HG03469 (cell line): ENCODE measurements around the gene ARL15.

Source experiments
- ATAC-seq: cut with Tn5 transposase; IDR thresholded peaks from one replicate; pipeline ENCODE4 v1.9.1; 2021; ENCODE audit warnings: mild to moderate bottlenecking, moderate library complexity, moderate number of reproducible peaks; ENCODE audit not compliant: unreplicated experiment

The ARL15 gene

DNA sequence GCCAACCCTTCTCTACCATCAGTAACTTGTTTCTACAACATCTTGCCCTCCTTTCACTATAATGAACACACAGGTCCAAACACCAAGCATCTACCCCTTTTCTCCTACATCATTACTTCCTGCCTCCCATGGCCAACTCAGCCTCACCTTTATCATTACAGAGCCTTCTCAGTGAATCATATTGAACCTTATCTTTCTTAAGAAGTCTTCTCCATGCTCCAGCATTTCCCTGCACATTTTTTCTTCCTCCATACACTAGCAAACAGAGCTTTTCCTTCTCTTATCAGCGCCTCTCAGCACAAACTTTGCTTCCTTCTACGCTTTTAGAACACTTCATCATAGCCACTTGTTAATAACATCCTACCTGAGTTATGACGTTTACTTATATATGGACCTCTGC is 148.2 kb downstream of the ARL15 start:
- no peak for ATAC-seq

DNA sequence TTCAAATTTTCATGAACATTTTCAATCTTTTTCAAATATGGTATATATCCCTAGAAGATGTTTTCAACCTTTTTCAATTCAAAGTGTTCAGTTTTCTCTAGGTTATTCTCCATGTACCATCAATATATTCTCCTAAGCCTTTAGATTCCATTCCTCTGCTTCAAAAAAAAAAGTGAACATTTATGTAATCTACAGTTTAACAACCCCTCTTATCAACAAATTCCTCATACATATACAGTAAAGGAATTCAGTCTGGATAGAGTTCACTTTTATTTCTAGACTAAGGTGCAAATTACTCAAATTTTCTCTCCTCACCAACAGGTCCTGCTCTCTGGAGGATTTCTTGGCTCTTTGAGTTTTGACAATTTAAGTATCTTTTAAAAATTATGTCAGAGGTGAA is 150.0 kb downstream of the ARL15 start:
- ATAC-seq = no peak

DNA sequence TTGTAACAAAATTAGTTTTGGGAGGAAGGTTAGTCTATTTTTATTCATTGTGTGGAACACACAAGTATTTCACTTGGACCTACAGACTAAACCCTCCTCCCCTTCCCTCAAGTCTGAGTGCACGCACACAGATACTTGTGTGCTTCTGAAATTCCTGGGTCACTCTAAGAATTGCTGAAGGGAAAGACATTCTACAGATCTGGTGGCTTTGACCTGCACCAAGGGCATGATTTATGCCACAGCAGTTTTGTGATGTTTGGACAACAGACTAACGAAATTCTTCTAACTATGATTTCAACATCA is 150.5 kb downstream of the ARL15 start:
- no peak for ATAC-seq

DNA sequence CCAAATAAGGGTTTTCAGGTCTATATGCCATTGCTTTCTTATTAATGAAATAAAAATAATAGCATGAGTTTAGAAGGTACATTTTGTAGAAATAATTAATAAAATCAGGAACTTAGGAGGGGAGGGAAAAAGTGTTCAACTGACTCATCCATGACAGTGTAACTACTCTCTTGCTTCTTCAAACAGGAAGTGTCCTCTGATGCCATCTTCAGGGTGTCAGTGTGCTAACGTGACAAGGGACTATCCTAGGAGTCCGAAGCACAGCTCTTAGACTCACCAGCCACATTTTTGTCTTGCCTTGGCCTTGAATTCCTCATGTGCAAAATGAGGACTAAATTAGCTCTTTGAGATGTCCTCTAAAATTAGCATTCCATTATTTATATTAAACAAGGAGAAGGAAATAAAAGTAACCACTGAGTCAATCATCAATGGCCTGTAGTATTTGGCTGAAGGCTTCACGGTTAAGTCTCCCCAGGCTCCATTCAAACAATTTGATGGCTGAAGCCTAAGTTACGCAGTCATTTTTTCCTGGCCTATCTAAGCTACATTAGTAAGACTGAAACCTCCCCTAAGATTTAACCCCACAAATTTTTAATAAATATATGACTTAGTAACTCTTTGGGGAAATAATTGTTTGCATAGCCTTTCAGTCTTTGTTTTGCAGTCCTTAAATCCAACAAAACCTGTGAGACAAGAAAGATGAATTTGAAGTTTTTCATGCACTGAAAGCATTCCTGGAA is 151.1 kb downstream of the ARL15 start:
- no peak for ATAC-seq

DNA sequence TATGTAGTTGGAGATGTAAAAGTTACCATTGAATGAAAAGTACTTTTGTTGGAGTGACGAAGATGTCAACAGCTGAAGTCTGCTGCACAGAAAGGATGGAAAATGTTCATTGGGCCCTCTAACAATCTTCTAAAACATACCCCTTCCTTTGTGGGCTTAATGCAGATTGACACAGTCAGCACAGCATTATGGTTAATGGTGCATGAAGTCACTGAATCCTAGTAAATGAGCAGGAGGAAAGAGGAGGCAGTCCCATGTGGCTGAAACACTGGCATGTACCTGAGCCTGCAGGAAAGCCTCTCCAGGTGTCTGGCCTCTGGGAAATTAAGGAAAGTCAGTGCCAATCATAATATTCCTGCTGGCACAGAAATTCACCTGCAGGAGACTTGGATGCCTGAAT is 153.8 kb downstream of the ARL15 start:
- ATAC-seq = no peak

DNA sequence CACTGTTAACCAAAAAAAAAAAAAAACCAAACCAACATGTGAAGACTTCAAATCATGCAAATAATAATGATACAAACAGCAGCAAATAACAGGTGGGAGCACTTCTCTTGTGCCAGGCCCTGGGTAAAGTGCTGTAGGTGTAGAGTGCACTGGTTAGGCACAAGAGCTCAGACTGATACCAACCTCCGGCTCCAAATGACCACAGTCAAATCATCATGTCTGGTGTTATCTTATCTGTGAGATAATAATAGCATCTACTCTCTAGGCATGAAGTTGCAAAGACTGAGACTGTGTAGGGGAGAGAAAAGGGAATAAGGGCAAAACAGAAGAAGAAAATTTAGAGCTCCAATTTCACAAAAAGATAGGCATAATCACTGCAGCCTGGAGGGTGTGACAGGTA is 159.5 kb downstream of the ARL15 start:
- ATAC-seq = no peak

DNA sequence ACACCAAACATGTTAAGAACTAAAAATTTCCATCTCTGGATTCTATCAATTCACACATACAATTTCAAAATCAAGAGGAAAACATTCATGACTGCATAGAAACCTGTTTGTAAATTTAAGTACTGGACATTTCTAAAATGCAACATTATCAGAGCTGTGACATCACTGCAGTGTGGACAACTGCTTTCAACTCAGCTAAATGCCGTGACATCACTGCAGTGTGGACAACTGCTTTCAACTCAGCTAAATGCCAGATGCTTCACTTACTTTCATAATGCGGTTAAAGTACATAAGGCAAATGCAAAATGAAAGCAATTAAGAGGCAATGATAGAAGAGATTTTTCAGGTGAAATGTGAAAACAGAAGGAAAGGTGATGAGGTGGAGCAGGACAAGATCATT is 161.5 kb downstream of the ARL15 start:
- ATAC-seq = no peak

DNA sequence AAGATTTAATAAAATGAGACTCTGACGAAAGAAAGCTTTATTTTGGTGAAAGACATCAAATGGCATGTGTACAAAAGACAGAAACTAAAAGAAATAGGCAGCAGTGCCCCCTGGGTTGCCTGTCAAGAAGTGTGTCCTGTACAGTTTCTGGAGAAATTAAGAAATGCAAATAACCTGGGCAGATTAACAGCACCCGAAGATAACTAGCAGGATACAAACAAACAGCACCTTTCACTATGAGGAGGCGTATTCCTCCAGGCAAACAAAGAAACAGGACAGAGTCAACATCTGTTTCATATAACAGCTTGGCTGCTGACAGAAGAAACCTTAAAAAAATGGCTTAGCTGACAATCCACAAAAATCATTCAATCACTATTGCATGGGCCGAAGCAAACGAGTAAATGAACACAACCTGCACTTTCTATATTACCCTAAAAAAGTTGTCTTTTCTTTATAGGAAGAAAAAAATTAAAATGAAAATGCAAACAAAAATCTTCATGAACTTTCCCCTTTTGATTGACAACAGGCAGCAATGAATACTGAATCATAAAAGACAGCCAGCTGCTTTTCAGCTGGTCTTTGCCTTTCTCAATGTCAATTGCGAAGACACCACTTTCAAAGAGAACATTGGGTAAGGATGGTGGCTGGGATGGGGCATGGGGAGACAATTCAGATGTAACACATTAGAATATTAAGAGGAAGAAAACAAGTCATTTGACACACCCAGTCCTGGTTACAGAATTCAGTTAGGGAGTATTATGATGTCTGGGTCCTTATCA is 162.1 kb downstream of the ARL15 start:
- ATAC-seq = no peak

DNA sequence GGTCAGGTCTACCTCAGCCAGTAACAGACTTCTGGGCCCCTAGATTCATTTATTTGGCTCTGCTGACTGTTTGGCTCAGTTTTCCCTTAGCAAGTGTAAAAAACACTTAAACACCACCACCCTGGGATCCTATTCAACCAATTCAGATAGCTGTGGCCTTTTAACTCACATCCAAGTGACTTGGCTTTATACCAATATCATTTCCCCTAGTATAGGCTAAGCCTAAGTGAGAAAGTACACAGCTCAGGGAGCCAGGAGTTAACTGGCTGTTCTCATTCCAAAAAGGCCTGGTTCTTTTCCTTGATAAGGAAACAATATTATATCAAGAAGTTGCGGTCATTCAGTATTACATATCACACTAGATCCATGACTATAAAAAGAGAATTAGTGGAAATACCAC is 163.5 kb downstream of the ARL15 start:
- no peak for ATAC-seq

DNA sequence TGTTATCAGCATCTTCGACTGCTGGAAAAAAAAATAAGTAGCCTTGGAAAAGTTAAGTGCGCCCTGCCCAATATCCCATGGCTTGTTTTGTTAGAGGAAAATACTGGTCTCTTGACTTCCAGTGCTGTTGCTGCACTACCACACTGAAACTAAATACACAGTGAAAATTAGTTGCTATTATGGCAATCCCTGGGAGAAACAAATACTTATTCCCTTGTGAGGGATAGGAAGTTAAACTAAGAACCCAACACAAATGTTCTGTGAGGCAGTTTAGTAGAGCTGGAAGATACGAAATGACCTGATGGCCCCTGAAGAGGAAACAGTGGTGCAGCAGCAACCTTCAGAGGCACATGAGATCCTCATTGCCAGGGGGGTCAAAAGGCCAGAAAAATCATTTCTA is 164.0 kb downstream of the ARL15 start:
- ATAC-seq = no peak

DNA sequence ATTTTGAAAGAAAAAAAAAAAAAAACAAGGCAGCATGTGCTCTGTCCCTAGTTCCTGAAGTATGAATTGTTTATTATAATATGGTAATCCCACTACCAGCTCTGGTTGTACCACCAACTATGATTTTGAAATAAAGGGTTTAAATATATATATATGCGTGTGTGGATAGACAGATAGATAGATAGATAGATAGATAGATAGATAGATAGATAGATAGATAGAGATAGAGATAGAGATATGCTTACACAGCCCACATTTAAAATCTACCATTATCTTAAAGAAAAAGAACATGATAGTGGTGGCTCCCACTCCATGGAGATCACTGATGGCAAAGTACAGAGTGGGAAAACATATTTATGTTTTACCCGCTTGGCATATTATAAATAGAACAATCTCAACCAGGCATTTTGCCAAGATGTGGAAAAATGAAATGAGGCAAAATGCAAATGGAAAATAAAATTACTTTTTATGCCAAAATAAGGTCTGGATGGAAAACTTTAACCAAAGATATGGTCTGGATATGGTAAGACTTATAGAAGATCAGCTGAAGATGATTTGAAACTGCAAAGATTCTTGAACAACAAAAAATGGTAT is 170.0 kb downstream of the ARL15 start:
- ATAC-seq = no peak

DNA sequence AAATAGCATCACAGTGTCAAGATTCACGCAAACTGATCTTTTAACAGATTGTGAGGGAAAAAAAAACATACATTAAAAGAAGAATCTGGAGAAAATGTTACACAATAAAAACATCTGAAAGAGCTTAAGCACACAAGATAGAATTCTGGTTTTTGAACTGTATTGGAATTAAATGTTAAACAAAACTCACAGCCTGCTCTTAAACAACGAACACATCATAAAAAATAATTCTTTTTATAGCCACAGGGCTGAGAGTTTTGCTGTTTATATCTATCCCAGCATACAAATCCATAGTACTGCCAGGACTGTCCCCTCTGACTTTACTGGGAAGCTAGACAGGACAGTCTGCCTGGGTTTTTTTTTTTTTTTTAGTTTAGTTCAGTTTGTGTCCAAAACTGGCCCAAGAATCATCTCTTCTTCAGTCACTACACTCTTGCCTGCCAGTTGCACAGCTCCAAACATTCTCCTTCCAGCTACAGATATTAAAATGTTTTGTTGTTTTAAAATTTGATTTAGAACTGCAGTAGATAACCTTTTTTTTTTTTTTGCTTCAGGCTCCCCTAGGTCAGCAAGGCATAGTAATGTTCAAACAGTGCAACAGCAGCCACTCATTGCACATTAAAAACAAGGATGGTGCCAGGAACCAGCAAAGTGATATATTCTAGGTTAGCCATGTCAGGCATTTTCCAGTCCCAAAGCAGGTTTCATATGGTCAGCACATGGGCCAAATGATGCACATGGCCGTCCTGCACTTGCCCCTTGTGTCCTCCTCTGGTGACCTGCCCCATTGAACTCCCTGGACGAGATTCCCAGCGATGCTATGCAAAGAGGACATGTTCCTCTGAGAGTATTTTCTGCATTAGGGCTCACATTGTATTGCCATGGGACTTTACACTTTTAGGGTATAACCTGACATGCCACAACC is 173.6 kb downstream of the ARL15 start:
- ATAC-seq = no peak

DNA sequence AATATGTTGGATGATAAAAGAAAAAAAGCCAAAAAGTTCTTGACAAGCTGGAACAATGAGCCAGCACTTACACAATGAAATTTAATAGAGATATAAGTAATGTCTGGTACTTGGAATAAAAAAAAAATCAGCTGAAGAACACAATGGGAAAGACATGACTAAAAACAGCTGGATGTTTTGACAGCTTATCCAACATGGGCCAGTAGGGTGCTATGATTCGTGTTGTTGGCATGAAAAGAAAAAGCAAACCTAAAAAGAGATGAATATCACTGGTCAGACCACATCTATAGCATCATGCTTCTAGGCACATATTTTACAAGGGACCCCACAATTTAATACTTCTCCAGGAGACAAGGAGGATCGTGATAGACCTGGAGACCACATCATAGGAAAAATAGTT is 175.3 kb downstream of the ARL15 start:
- no peak for ATAC-seq

DNA sequence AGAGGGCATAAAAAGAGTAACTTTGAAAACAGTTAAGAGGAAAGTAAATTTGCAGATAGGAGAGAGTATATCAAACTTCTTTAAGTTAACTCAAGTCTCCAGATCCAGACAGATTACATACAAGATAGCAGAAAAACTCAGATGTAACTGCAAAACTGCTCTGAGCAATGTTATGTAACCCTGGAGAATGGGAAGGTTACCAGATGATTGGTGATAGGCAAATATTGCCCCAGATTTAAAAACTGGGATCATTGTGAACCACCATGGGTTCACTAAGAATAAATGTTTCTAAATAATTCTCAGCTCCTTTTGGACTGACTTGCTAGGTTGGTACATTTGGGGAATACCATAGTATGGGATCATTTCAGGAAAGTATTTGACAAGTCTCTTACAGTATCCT is 176.5 kb downstream of the ARL15 start:
- ATAC-seq = no peak

DNA sequence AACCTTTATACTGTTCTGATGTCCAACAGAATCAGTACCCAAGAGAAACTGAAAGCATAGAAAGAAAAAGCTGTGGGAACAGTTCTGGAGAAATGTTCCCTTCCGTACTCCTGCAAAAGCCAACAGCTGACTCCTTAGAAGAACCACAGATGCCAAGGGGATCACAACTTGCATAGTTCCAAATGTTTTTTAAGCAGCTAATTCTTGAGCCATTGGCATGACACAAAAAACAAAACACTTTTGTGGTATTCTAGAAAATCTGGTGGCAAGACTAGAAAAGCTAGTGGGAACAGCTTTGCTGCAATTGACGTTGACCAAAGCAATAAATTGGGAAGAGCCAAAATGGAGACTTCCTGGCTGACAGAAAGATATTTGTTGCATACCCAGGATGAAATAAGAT is 189.9 kb downstream of the ARL15 start:
- ATAC-seq = no peak

DNA sequence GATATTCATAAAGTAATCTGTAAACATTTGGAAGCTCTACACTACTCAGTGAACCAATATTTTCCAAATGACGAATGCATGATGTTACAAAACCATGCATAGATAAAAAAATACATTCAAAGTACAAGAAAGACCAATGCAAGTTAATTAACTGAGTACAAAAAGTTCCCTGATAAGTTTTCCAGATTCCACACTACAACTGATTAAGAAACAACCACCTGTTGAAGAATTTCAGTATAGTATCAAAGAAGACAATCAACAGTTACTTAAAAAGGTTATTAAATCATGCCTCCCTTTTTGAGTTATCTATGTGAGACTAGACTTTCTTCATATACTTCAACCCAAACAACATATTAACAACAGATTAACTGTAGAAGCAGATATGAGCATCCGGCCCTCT is 192.4 kb downstream of the ARL15 start:
- no peak for ATAC-seq

DNA sequence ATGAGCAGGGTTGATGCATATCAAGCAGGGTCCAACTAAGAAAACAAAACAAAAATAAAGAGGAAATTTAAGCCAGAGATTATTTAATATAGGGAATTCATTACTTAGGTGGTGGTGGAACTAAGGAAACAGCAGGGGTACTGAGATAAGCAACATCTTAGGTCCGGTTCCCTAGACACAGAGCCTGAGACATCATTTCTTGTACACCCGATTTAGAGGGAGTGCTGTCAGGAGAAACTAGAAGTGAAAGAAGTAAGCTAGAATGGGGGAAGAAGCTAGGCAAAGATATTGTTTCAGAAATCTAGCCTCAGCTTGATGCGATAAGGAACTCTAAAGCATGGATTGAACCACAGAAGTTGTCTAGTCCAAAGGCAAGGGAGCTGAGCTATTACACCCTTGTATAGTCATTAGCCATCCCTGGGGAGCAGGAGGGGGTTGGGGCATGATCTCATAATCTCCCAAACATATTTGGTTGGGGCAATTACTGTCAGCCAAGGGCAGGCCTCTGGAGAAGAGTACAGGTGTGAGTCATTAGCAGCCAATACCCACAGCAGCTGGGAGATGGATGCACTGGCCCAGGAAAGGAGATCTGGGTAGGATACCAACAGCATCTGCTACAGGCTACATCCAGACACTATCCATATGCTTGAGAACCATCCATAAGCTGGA is 194.5 kb downstream of the ARL15 start:
- no peak for ATAC-seq

DNA sequence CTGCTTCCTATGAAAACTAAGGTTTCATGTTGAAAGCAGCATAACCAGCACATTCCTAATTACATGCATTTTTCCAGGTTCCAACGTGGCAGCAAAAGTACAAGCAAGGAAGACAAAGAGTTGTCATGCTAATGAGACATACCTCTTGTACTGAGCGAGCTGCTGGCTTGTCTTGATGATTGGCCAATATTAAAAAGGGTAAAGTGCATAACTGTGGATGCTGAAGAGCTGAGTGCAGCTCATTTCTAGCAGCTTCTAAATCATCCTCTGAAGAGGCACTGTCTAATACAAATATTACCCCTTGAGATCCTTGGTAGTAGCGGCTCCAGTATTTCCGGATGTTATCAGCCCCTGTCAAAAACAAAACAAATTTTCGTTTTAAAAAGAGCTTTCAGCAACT is 197.3 kb downstream of the ARL15 start:
- no peak for ATAC-seq

DNA sequence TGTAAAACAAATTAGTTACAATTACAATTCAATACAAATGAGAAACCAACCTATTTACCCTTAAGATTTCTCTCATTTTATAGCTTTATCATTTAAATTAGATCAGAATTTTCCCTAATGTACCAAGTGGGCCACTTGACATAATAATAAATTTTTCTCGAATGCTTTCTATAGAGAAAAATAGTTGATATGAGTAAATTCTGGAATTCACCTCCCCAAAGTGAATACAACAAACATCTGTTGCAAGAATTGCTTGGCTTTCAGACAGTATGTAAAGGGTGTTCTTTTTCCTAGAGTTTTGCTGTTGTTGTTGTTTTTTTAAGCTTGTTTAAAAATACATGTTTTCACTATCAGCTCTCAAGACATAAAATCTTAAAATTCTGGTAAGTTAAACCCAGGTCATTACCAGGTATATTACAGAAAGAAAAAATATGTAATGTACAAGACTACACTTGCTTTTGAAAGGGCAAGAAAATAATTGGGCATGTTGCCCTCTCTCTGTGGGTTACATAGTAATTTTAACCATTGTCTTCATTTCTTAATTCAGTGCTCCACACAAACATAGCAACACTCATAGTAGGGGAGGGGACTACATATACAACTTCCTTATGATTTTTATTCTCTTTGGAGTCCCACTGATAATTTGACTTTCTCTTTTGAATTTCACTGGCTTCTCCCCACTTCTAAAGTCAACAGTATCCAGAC is 200.6 kb downstream of the ARL15 start:
- no peak for ATAC-seq

DNA sequence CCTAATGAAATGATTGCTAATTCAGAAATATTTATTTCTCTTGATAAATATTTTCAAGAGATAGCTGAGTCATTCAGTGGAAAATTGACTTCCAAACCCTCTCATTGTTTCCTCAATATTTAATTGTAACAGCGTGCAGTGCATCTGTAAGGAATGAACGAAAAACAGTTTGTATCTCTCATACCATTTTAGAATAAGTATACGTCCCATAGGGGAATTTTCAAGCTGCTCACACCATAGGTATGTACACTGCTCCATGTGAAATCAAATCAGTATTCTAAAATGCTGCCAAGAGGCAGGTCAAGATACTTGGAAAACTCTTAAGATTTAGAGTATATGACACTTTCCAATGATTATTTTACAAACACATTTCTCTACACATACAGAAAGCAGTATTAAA is 202.2 kb downstream of the ARL15 start:
- no peak for ATAC-seq
